K562 (cell line): ENCODE data around the gene ANKRD34A. TPM values are rescaled to one million over a fixed set of nuclear protein-coding genes. Genes with fewer than 3 reads are reported as not detected.

Experiments
- BRD9 ChIP-seq: fragments of 450-650 bp; IDR thresholded peaks from 2 replicates; pipeline ENCODE4 v1.6.1; 2018; ENCODE audit warnings: low read depth; ENCODE audit not compliant: partially characterized antibody
- HEY1 ChIP-seq: fragments of 250-450 bp; sonication (Bioruptor Pico); IDR thresholded peaks from 2 replicates; pipeline ENCODE4 v1.5.0; 2020; ENCODE audit warnings: mild to moderate bottlenecking, moderate library complexity, borderline replicate concordance
- HMG20A ChIP-seq: fragments of 450-650 bp; formaldehyde crosslinking; conservative IDR thresholded peaks from 2 replicates; pipeline ENCODE4 v1.4.0; 2020; ENCODE audit warnings: mild to moderate bottlenecking, mixed read lengths
- MAZ ChIP-seq, 2 experiments: fragments of 450-650 bp in 1 of 2; sonication (generic) in 1 of 2; formaldehyde crosslinking; IDR thresholded peaks in 1 of 2; conservative IDR thresholded peaks in 1 of 2; 2 replicates each; pipeline versions ENCODE4 v1.4.0 to v1.5.0; 2020; ENCODE audit warnings: mild to moderate bottlenecking in 1 of 2, missing genetic modification reagents in 1 of 2
- NUFIP1 ChIP-seq: fragments of 450-650 bp; IDR thresholded peaks from 2 replicates; pipeline ENCODE4 v1.6.1; 2018; ENCODE audit not compliant: partially characterized antibody
- SPI1 ChIP-seq: IDR thresholded peaks from 2 replicates; pipeline ENCODE4 v1.6.1; 2011; ENCODE audit warnings: low read depth, low read length, control low read depth, borderline replicate concordance
- SREBF2 ChIP-seq: sonication (generic); formaldehyde crosslinking; IDR thresholded peaks from 2 replicates; pipeline ENCODE4 v1.4.0; 2020; ENCODE audit warnings: mild to moderate bottlenecking, missing genetic modification reagents
- TAF1 ChIP-seq: IDR thresholded peaks from 2 replicates; pipeline ENCODE4 v1.6.1; 2011; ENCODE audit warnings: mild to moderate bottlenecking, low read length, moderate library complexity; ENCODE audit not compliant: insufficient read depth, control insufficient read depth, severe bottlenecking; ENCODE audit errors: extremely low read depth
- ZBTB1 ChIP-seq: sonication (generic); formaldehyde crosslinking; IDR thresholded peaks from 2 replicates; pipeline ENCODE4 v1.8.1; 2023; ENCODE audit warnings: missing genetic modification reagents, low read depth, mild to moderate bottlenecking, borderline replicate concordance
- ZNF143 ChIP-seq: sonication (generic); formaldehyde crosslinking; IDR thresholded peaks from 2 replicates; pipeline ENCODE4 v1.9.0; 2022; ENCODE audit warnings: mild to moderate bottlenecking, missing genetic modification reagents
- ZNF274 ChIP-seq: IDR thresholded peaks from 2 replicates; pipeline ENCODE4 v1.6.1; 2011; ENCODE audit warnings: low read depth, mild to moderate bottlenecking, low read length, moderate library complexity, borderline replicate concordance
- polyA plus RNA-seq, 8 experiments: library from polyadenylated mRNA; depleted of rRNA in 4 of 8; stranded (reverse) in 5 of 8; unstranded in 3 of 8; fragments of >200 nt; fragmentation: Nextera tagmentation in 2 of 8; fragmentation: Illumina TruSeq in 1 of 8; extraction: Ambion mirVana in 2 of 8; extraction: Trizol in 1 of 8; gene quantifications; 2 replicates each; pipeline versions ENCODE4 v1.2.1 to v1.2.3, GENCODE V29; 2011 to 2014; ENCODE audit warnings: inconsistent platforms in 1 of 8, missing spikeins in 1 of 8
- total RNA-seq, 7 experiments: library from RNA; depleted of rRNA in 6 of 7; stranded (reverse); fragments of >200 nt in 6 of 7; fragmentation: Illumina TruSeq in 2 of 7; extraction: Trizol in 2 of 7; gene quantifications; 2 replicates each; pipeline versions ENCODE4 v1.2.1 to v1.2.3, GENCODE V29; 2011 to 2021; ENCODE audit warnings: low replicate concordance in 1 of 7
- TF ChIP-seq, protein P1 (sequence below): sonication (generic); formaldehyde crosslinking; IDR thresholded peaks from 2 replicates; pipeline ENCODE4 v1.9.0; 2022; ENCODE audit warnings: mild to moderate bottlenecking, missing genetic modification reagents
- TF ChIP-seq, protein P2 (sequence below): fragments of 200-800 bp; sonication (Bioruptor generic); IDR thresholded peaks from 2 replicates; pipeline ENCODE4 v1.6.1; 2017; ENCODE audit warnings: missing genetic modification characterization, missing compliant biosample characterization
- TF ChIP-seq, protein P3 (sequence below): fragments of 450-650 bp; IDR thresholded peaks from 2 replicates; pipeline ENCODE4 v1.7.0; 2016; ENCODE audit warnings: borderline replicate concordance
- TF ChIP-seq, protein P4 (sequence below), 3 experiments: IDR thresholded peaks in 2 of 3; conservative IDR thresholded peaks in 1 of 3; 2 replicates each; pipeline ENCODE4 v1.5.1; 2011 to 2012; ENCODE audit warnings: low read length in 3 of 3, mild to moderate bottlenecking in 3 of 3, control low read depth in 2 of 3, improper control_type of control experiment in 1 of 3, inconsistent platforms in 1 of 3, low read depth in 1 of 3, mixed read lengths in 1 of 3, moderate library complexity in 1 of 3; ENCODE audit not compliant: insufficient read depth in 2 of 3
- TF ChIP-seq, protein P5 (sequence below): fragments of 250-450 bp; sonication (Bioruptor Pico); IDR thresholded peaks from 2 replicates; pipeline ENCODE4 v1.9.0; 2021; ENCODE audit warnings: mild to moderate bottlenecking, inconsistent platforms

The ANKRD34A gene
- total and polyA plus RNA-seq, 9 of the 15 experiments (the other 6 are each of a cell fraction or from before 2014, with no cell fraction given), result 0.06 to 1.6 (median 0.43) TPM

DNA sequence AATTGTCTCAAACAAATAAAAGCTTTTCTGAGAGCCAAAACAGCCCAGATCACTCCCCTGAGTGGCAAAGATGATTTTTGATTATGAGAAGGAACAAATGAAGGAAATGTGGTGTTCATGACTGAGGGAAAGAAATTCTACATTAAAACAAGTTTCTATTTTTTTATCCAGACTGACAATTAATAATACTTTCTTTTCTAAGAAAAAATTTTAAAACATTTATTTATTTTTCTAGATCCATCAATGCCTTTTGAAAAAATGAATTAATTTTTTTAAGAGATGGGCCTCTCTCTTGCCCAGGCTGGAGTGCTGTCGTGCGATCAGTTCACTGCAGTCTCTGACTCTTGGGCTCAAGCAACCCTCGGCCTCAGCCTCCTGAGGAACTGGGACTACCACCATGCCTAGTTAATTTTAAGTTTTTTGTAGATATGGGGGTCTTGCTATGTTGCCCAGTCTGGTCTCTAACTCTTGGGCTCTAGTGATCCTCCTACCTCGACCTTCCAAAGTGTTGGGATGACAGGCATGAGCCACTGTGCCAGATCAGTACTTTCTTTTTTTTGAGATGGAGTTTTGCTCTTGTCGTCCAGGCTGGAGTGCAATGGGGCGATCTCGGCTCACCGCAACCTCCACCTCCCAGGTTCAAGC lies 43.2 kb upstream of the ANKRD34A start (continued):
- TF ChIP-seq MAZ (CRISPR knock-in tag; conservative IDR thresholded peaks at IDR 0.05 in 1 of 2, IDR thresholded peaks at IDR 0.05 in 1 of 2) (no peak; a peak in 1 of 4 replicates), ZNF274 (no peak), TAF1 (no peak), BRD9 (no peak), HMG20A (CRISPR knock-in tag) (no peak), ZNF143 (no peak), NUFIP1 (no peak), ZBTB1 (CRISPR knock-in tag) (no peak), HEY1 (CRISPR knock-in tag) (no peak), SREBF2 (CRISPR knock-in tag) (no peak), SPI1 (no peak)
- TF ChIP-seq, protein P1, sequence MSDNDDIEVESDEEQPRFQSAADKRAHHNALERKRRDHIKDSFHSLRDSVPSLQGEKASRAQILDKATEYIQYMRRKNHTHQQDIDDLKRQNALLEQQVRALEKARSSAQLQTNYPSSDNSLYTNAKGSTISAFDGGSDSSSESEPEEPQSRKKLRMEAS, result no peak
- TF ChIP-seq, protein P2, sequence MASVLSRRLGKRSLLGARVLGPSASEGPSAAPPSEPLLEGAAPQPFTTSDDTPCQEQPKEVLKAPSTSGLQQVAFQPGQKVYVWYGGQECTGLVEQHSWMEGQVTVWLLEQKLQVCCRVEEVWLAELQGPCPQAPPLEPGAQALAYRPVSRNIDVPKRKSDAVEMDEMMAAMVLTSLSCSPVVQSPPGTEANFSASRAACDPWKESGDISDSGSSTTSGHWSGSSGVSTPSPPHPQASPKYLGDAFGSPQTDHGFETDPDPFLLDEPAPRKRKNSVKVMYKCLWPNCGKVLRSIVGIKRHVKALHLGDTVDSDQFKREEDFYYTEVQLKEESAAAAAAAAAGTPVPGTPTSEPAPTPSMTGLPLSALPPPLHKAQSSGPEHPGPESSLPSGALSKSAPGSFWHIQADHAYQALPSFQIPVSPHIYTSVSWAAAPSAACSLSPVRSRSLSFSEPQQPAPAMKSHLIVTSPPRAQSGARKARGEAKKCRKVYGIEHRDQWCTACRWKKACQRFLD, result no peak
- TF ChIP-seq, protein P3, sequence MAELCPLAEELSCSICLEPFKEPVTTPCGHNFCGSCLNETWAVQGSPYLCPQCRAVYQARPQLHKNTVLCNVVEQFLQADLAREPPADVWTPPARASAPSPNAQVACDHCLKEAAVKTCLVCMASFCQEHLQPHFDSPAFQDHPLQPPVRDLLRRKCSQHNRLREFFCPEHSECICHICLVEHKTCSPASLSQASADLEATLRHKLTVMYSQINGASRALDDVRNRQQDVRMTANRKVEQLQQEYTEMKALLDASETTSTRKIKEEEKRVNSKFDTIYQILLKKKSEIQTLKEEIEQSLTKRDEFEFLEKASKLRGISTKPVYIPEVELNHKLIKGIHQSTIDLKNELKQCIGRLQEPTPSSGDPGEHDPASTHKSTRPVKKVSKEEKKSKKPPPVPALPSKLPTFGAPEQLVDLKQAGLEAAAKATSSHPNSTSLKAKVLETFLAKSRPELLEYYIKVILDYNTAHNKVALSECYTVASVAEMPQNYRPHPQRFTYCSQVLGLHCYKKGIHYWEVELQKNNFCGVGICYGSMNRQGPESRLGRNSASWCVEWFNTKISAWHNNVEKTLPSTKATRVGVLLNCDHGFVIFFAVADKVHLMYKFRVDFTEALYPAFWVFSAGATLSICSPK, result no peak
- TF ChIP-seq, protein P4, sequence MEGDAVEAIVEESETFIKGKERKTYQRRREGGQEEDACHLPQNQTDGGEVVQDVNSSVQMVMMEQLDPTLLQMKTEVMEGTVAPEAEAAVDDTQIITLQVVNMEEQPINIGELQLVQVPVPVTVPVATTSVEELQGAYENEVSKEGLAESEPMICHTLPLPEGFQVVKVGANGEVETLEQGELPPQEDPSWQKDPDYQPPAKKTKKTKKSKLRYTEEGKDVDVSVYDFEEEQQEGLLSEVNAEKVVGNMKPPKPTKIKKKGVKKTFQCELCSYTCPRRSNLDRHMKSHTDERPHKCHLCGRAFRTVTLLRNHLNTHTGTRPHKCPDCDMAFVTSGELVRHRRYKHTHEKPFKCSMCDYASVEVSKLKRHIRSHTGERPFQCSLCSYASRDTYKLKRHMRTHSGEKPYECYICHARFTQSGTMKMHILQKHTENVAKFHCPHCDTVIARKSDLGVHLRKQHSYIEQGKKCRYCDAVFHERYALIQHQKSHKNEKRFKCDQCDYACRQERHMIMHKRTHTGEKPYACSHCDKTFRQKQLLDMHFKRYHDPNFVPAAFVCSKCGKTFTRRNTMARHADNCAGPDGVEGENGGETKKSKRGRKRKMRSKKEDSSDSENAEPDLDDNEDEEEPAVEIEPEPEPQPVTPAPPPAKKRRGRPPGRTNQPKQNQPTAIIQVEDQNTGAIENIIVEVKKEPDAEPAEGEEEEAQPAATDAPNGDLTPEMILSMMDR (IDR thresholded peaks at IDR 0.05 in 2 of 3, conservative IDR thresholded peaks at IDR 0.05 in 1 of 3; ENCODE audit: insufficient read depth in 2 of 3, low read depth in 1 of 3, low read length in 3 of 3), result no peak
- TF ChIP-seq, protein P5, sequence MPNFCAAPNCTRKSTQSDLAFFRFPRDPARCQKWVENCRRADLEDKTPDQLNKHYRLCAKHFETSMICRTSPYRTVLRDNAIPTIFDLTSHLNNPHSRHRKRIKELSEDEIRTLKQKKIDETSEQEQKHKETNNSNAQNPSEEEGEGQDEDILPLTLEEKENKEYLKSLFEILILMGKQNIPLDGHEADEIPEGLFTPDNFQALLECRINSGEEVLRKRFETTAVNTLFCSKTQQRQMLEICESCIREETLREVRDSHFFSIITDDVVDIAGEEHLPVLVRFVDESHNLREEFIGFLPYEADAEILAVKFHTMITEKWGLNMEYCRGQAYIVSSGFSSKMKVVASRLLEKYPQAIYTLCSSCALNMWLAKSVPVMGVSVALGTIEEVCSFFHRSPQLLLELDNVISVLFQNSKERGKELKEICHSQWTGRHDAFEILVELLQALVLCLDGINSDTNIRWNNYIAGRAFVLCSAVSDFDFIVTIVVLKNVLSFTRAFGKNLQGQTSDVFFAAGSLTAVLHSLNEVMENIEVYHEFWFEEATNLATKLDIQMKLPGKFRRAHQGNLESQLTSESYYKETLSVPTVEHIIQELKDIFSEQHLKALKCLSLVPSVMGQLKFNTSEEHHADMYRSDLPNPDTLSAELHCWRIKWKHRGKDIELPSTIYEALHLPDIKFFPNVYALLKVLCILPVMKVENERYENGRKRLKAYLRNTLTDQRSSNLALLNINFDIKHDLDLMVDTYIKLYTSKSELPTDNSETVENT, result no peak
